GM13976 (cell line): ENCODE data around the gene CDKN3.

Source experiments
- DNase-seq: peaks from one replicate; pipeline ENCODE4 v3.0.0; 2012; ENCODE audit warnings: low spot score
- in situ Hi-C: fragments of 300-500 bp; cut with MboI; formaldehyde crosslinking; loops from one replicate; pipeline ENCODE4 v1.12.0; 2022; ENCODE audit warnings: low sequenced_read_pairs, mixed read lengths, inconsistent platforms; ENCODE audit not compliant: unreplicated experiment
- TF ChIP-seq, protein P1 (sequence below): IDR thresholded peaks from 2 replicates; pipeline ENCODE4 v1.5.1; 2012; ENCODE audit warnings: borderline replicate concordance, mild to moderate bottlenecking; ENCODE audit not compliant: insufficient read depth; ENCODE audit errors: extremely low read depth, missing control alignments, control extremely low read depth

The CDKN3 gene

DNA sequence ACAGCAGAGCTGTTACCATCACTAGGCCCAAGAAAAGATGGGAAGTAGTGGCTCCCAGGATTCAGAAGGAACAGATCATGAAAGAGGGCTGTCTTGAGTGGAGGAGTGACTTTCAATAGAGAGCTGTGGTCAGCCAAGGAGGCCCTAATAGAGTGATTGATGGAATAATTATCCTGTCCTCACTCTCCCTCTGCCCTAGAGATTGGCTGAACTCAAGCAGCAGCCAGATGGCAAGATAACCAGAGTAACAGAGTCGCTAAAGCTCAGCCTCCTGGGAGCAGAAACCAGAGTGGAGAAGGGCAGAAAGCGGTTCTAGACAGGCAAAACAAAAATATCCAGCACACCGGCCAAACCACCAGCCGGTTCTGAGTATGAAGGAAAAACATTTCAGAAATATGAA is 68.8 kb downstream of the CDKN3 start:
- DNase-seq: no peak
- TF ChIP-seq, protein P1, sequence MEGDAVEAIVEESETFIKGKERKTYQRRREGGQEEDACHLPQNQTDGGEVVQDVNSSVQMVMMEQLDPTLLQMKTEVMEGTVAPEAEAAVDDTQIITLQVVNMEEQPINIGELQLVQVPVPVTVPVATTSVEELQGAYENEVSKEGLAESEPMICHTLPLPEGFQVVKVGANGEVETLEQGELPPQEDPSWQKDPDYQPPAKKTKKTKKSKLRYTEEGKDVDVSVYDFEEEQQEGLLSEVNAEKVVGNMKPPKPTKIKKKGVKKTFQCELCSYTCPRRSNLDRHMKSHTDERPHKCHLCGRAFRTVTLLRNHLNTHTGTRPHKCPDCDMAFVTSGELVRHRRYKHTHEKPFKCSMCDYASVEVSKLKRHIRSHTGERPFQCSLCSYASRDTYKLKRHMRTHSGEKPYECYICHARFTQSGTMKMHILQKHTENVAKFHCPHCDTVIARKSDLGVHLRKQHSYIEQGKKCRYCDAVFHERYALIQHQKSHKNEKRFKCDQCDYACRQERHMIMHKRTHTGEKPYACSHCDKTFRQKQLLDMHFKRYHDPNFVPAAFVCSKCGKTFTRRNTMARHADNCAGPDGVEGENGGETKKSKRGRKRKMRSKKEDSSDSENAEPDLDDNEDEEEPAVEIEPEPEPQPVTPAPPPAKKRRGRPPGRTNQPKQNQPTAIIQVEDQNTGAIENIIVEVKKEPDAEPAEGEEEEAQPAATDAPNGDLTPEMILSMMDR: no peak
- in situ Hi-C loops: no loop called here

DNA sequence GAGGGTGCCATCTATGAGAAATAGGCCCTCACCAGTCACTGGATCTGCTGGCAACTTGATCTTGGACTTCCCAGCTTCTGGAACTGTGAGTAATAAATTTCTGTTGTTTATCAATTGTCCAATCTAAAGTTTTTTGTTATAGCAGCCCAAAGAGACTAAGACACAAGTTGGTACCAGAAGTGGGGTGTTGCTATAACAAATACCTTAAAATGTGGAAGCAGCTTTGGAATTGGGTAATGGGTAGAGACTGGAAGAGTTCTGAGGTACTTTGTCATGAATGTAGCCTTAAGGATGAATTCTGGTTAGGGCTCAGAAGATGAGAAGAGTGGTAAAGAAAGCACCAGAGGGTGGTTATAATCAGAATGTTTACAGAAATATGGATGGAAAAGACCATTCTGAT is 70.5 kb downstream of the CDKN3 start:
- TF ChIP-seq, protein P1: no peak
- in situ Hi-C loops: no loop called here

More for the DNA sequence above, 70.5 kb downstream of the CDKN3 start:
- no peak for DNase-seq
